GM10248 (cell line): ENCODE measurements around the gene RIOK3.

Source experiments
- CTCF ChIA-PET: fragments of 300-600 bp; sonication (Branson Sonifier 250); formaldehyde crosslinking; extraction: SDS; loops from one replicate; lab custom pipeline; 2021; ENCODE audit warnings: antibody characterized with exemption; lab: Yijun Ruan, JAX
- POLR2A ChIA-PET: fragments of 350-650 bp; sonication (Branson Sonifier 250); formaldehyde crosslinking; extraction: SDS; loops from one replicate; lab custom pipeline; 2020; ENCODE audit warnings: antibody characterized with exemption; lab: Yijun Ruan, JAX
- DNase-seq: peaks from one replicate; pipeline ENCODE4 v3.0.0; 2012; ENCODE audit errors: extremely low spot score
- TF ChIP-seq, protein P1 (sequence below): IDR thresholded peaks from 2 replicates; pipeline ENCODE4 v1.5.1; 2012; ENCODE audit warnings: mild to moderate bottlenecking, low read depth; ENCODE audit errors: extremely low read depth, missing control alignments, control extremely low read depth

RIOK3 gene

DNA sequence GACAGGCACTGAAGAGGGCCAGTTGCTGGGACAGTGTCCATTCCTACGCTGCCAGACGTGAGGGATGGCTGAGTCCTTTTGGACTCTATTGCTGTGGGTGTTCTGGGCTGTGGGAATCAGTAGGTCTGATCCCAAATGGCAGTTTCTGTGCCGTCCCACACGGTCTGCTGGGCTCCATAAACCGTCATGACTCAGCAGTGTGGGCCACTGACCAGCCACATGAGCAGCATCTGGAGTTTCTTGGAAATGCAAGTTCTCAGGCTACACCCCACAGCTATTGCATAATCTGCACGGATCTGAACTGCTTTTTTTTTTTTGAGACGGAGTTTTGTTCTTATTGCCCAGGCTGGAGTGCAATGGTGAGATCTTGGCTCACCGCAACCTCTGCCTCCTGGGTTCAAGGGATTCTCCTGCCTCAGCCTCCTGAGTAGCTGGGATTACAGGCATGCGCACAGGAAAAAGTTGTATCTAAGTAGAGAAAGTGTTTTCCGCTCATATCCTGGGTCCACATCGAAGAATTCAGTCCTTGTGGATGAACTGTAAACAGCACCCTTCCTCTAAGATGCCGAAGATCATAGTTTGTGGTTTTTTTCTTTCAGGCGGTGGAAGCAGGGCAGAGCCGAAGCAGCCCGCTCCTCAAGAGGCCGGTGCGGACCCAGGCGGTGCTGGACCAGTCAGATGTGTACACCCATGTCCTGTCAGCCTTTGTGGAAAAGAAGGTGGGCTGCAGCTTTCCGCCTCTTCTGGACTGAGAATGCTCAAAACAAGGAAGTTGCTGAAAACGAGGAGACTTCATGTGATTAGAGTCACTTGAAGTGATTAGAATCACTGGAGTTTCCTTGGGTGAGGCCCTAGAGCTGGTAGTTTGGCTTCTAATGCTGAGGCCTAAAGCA, 75.7 kb downstream of the RIOK3 start:
- DNase-seq, result no peak
- ChIA-PET CTCF (interaction anchor here (7.5 kb wide), 1 partner anchor 13 kb away, joined by 36 read pairs; no protein-coding TSS in a partner anchor), POLR2A (no interaction called here)
- TF ChIP-seq, protein P1, sequence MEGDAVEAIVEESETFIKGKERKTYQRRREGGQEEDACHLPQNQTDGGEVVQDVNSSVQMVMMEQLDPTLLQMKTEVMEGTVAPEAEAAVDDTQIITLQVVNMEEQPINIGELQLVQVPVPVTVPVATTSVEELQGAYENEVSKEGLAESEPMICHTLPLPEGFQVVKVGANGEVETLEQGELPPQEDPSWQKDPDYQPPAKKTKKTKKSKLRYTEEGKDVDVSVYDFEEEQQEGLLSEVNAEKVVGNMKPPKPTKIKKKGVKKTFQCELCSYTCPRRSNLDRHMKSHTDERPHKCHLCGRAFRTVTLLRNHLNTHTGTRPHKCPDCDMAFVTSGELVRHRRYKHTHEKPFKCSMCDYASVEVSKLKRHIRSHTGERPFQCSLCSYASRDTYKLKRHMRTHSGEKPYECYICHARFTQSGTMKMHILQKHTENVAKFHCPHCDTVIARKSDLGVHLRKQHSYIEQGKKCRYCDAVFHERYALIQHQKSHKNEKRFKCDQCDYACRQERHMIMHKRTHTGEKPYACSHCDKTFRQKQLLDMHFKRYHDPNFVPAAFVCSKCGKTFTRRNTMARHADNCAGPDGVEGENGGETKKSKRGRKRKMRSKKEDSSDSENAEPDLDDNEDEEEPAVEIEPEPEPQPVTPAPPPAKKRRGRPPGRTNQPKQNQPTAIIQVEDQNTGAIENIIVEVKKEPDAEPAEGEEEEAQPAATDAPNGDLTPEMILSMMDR, result no peak

DNA sequence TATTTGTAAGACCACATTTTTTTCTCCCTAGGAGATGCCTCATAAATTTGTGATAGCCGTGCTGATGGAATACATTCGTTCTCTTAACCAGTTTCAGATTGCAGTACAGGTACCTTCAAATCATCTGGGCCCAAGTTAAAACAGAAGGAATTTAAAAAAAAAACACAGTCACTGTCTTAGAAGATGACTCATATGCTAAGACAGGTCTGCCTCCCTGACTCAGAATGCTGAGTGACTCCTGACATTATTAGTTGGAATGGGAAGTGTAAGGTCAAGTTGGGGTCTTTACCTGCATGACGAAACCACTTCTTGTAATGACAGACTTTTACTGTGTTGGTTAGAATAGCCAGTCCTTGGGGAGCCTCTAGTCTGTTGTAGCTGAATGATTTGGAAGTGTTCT, 76.5 kb downstream of the RIOK3 start:
- TF ChIP-seq, protein P1, result no peak
- peak; percentile 35 for DNase-seq
- ChIA-PET POLR2A (no interaction called here), CTCF (interaction anchor here (1.2 to 7.5 kb wide), 2 partner anchors 9 to 14 kb away, joined by 4 to 36 read pairs; no protein-coding TSS in a partner anchor)

DNA sequence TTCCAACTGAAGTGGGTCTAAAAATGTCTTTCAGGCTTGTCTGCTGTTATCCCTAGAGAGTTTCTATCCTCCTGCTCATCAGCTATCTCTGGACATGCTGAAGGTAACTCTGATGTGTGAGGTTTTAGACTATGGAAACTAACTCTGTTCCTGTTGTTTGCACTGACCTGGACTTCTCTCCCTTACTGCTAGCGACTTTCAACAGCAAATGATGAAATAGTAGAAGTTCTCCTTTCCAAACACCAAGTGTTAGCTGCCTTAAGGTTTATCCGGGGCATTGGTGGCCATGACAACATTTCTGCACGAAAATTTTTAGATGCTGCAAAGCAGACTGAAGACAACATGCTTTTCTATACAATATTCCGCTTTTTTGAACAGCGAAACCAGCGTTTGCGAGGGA, 77.1 kb downstream of the RIOK3 start:
- TF ChIP-seq, protein P1, result no peak
- CTCF ChIA-PET, result interaction anchor here (1.2 to 7.5 kb wide), 2 partner anchors 10 to 14 kb away, joined by 4 to 36 read pairs; no protein-coding TSS in a partner anchor
- DNase-seq, result no peak
- POLR2A ChIA-PET, result no interaction called here

DNA sequence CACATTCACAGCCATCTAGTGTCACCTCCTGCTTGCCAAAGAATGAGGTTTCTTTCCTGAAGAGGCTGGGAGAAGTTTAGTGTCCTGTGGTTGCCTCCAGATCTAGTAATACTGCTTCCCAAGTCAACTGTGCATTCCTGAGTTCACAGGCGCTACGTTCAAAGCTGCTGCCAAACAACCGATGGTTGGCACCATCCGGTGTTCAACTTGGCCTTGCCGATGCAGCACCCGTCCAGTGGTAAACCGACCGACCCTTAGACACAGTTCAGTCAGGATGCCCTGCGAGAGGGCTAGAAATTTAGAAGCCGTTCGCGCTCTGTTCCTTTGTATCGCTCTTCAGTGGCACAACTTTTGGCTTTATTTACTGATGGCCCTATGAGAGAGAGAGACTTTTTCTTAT, 78.8 kb downstream of the RIOK3 start:
- DNase-seq, result no peak
- TF ChIP-seq, protein P1, result no peak
- CTCF ChIA-PET, result interaction anchor here (0.9 to 2.2 kb wide), 3 partner anchors 13 to 59 kb away, joined by 3 to 13 read pairs (median 3); no protein-coding TSS in a partner anchor
- POLR2A ChIA-PET, result interaction anchor here (0.6 kb wide), 1 partner anchor 17 kb away, joined by 3 read pairs; no protein-coding TSS in a partner anchor
